HG02642 (cell line): ENCODE results near the gene RHBDD1.
"Not testable (repeated sequence)": the region's sequence is repeated elsewhere in the genome, so short reads cannot be mapped to it uniquely, and the experiment has no call there.

Experiments
- ATAC-seq: cut with Tn5 transposase; IDR thresholded peaks from one replicate; pipeline ENCODE4 v1.9.1; 2021; ENCODE audit warnings: mild to moderate bottlenecking; ENCODE audit not compliant: unreplicated experiment, poor library complexity

Gene RHBDD1

DNA sequence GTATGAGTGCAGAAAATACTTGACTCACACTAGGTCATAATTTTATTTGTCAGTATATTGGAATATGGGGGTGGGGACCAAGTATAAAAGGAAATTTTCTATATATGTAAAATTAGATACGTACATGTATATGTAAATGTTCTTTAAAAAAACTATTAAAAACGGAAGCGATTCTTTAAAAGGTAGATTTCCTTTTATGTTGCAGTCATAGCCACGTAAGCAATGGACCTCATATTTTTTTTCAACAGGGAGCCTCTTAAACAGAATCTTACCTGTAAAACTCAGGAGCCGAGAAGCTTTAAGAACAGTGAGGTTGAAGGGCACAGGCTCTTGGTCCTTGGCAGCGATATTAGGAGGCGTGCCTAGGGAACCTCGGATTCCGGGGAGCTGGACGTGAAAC lies 3.3 kb downstream of the RHBDD1 start:
- ATAC-seq = no peak

DNA sequence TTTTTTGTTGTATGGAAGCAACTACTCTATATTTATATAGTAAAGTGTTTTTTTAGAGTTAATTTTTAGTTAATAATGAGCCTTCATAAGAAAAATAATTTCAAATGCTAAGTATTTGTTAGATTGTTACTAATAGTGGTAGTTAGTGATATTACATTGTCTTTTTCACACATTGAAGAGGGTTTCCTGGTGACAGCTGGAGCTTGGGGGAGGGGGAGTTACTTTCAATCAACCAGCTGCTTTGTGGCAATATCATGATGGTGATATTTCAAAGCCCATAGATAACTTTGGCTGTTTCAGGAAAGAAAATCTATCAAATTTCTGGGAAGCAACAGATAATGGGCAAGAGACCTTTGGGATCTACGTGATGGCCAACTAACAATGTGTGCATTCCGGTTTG lies 4.1 kb downstream of the RHBDD1 start:
- no peak for ATAC-seq

DNA sequence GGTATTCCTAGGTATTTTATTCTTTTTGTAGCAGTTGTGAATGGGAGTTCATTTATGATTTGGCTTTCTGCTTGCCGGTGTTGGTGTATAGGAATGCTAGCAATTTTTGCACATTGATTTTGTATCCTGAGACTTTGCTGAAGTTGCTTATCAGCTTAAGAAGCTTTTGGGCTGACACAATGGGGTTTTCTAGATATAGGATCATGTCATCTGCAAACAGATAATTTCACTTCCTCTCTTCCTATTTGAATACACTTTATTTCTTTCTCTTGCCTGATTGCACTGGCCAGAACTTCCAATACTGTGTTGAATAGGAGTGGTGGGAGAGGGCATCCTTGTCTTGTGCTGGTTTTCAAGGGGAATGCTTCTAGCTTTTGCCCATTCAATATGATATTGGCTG lies 7.1 kb downstream of the RHBDD1 start:
- ATAC-seq = not testable (repeated sequence)

DNA sequence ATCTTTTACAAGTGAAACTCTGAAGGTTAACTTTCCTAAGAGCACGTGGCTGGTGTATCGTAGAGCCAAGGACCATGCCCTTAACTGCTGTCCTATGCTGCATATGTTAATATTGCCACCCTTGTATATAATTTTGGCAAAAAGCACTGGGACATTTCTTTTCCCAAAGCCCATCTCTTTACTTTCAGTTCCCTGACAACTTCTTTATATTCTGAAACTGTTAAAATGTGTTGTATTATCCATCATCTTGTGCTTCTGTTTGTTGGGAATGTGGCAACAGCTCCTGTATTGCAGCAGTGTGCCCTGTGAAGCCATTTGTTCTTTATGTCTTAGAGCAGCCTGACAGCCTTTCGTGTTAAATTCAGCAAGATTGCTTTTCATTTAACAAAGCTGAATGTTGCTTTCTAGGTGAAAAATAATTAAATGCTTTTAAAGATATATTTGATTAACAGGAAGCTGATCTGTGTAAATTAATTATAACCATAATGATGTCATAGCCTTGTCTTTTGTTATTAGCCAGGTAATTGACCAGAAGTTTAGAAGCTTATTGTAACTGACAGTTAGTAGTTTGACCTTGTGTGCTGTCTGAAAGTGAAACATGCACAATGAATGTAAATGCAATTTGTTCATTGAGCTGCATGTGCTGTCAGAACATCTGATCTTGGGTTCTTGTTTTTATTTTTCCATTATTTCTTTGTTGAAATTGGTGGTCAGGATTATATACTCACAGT lies 9.7 kb downstream of the RHBDD1 start:
- no peak for ATAC-seq

DNA sequence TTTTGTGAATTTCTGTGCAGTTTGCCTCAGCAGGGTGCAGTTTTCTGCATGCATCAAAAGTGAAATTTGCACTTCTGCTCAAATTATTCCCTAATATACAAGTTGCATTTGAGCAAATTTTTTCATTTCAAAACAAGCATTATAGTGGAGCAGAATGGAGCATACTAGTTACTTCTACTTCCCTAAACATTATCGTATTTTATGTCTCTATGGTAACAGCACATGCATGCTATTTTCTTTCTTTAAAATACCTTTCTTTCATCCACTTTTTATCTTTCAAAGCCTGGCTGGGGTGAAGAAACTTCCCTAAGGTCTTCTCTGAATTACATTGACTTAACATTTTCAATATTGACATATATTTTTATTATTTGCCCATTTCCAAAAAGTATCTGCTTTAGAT lies 11.2 kb downstream of the RHBDD1 start:
- no peak for ATAC-seq

DNA sequence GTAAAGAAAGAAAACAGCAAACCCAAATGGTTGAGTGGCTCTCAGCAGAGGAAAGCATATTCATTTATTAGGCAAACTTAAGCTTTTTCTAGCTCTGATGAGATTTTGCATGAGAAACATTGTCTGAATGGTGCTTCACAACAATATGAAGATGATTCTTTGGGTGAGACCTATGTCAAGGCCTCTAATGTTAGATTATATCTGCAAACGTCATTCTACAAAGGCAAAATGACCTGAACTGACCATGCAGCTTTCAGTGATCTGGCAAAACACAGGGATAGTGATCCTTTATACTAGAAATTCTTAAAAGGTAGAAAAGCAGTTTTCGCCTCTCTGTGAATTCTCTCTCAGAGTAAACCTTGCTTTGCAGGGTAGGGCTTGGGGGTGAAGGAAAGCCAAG lies 11.7 kb downstream of the RHBDD1 start:
- no peak for ATAC-seq

DNA sequence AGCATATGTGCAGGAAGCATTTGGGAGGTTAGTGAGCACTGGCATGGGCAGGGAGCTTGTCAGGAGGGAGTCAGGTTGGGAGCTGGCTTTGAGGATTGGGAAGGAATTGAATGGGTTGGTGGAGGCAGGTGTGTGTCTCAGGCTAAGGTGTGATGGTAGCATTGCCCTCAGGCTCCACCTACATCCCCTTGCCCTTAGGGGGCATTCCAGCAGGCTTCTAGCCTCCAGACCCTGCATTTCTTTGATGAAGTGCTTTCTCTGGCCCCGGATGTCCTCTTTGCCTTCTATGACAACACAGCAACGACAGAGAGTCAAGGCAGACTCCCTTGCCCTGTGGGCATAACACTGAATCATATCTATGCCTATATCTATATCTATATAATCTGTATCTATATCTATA lies 13.5 kb downstream of the RHBDD1 start:
- ATAC-seq = no peak

DNA sequence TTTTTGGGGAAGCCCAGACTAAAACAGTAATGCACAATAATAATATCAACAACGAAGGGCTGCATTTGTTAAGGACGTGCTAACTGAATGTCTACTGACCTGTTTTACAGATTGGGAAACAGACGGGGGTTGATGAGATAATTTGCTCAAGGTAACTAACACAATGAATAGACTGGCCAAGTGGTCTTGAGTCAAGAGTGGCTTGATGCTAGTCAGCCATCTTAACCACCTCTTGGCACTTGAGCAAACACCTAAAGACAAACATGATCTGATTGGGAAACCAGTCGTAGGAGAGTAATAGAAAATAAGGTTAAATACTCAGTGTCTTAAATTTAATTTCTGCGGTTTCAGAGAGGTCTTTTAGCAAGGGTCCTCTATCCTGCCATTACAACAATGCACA lies 14.2 kb downstream of the RHBDD1 start:
- ATAC-seq = no peak

DNA sequence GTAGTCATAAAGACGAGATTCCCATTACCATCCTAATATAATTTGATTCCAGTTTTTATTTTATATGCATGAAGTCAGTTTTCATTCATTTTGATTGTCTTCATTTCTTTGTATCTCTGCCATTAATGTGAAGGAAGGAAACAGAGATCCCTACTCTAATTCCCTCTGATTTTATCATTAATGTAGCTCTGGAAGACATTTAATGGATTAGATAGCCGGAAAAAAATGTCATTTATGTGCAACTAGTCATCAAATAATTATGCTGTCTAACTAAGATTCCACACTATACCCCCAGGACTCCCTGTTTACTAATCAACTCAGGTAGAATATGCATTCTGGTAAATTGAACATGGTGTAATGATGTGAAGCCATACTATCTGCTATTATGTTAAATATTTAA lies 19.9 kb downstream of the RHBDD1 start:
- no peak for ATAC-seq

DNA sequence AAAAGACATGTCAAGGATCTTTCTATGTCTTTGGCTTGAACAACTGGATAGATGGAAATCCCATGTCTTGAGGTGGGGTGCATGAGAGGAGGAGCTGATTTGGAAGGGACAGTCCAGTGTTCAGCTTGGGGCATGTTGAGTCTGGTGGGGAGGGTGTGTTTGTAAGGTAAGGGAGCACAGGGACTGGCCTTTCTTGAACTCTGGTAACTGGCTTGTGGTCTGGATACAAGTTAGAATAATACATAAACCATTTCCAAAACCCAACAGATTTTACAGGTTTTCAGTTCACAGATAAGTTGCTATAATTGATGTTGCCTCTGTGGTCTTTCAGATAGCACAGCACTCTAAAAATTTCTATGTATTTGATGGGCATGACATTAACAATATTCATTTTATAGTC lies 24.2 kb downstream of the RHBDD1 start:
- no peak for ATAC-seq

DNA sequence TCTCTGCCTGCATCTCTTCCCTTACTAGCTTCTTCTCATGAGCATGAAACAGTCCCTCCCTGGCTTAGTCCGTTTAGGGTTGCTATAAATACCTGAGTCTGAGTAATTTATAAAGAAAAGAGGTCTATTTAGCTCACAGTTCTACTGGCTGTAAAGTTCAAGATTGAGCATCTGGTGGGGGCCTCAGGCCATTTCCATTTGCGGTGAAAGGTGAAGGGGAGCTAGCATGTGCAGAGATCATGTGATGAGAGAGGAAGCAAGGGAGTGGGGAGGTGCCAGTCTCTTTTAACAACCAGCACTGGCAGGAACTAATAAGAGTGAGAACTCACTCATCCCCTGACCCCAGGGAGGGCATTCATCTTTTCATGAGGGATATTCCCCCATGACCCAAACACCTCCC lies 26.8 kb downstream of the RHBDD1 start:
- peak; percentile 81 for ATAC-seq

DNA sequence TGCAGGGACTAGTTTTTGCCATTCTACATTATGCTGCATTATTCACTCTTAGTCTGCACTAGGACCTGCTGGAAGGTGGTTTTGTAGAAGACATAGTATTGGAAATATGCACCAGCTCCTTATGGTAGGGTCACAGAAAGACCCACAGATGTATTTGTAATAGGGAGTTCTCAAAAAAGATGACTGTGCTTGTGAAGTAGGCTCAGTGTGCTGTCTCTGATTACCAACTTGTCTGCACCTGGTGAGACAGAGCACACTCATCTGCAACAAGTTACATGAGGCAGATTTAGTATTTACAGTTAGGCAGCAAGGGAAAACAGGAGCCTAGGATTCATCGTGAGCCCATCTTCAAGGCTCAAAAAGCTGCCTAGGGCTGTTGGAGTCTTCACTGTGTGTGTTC lies 29.4 kb downstream of the RHBDD1 start:
- no peak for ATAC-seq

DNA sequence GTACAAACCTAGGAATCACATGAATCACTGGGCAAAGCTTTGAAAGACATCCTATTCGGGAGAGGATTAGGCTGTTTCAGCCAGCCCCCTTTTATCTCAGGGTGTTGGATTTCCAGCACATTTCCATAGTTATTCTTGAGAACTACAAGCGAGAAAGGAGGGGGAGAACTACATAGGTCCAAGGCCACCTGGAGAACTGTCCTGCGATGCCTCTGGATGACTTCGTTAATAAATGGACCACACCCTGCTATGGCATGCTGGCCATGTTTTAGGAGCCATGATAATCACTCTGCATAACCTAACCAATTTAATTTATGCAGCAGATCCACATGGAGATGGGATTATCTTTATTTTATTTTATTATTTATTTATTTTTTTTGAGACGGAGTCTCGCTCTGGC lies 29.9 kb downstream of the RHBDD1 start:
- ATAC-seq = no peak

DNA sequence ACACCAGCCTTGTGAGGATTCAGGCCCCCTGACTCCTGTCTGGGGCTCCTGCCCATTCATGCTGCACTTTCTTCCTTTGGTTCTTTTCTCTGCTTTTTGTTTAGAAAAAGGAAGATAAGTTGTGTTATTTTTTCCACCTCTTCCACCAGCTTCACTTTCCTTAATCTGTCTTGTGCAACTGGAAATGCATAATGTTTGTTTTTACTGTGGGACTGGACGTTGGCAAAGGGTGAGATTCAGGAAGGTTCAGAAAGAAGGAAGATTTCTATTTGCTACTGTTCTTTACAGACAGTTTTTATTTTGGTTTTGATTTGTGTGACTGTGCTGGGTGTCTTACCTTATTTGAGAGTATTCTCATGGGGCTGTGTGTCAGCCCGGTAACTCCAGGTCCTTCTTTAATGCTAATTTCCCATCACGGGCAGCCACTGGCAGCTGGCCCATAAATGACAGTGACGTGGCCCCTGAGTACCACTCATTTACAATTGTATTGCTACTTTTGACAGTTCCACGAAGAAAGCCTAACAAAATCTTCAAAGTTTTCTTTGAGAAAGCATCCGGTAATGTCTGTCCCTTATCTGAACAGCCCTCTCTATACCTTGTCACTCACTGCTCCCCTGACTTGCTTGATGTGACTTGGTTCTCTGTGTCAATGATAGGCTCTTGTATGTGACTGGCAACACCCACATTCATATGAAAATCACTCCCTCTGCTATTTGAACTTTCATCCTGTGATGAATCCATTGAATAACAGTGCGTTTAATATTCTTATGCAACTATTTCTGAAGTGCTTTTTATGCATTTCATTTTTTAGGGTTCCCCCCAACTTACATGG lies 32.7 kb downstream of the RHBDD1 start:
- ATAC-seq = no peak

DNA sequence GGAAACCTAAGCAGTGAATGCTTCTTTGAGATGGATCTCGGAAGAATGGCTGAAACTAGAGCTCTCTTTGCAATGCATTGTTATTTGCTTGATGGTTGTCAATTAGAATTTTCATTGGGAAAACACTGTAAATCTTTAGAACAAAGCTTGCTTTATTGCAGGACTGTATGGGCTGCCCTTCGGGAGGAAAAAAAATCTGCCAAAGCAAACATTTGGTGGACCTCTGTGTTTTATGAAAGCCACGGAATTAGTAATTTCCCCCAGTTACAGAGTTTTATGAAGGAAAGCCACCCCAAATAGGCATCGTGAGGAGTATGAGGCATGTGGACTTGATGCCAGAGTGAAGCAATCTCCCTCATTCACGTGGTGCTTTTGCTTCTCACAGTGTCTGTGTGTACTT lies 33.5 kb downstream of the RHBDD1 start:
- no peak for ATAC-seq

DNA sequence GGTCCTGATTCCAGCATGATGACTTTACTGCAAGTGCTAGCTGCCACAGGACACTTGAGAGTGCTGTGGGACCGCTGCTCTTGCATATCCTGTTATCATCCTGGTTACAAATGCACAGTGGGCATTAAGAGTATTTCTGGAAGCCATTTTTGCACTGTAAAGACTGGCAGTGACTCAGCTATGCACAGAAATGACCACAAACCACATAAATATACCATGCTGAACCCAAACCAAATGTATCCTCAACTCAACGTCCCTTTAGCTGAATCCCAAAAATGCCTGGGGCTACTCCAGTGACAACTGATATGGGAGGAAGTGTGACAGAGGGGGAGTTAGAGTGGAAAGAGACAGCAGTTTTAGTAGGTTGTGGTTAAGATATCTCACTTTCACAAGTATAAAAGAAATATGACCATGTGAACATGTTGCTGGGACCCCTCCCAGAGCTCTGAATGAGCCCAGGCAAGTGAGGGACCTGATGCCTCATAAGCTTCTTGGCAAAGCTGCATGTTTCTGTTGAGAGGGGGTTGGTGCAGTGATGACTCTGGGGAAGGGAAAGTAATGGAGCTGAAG lies 37.3 kb downstream of the RHBDD1 start:
- peak; percentile 54 for ATAC-seq

DNA sequence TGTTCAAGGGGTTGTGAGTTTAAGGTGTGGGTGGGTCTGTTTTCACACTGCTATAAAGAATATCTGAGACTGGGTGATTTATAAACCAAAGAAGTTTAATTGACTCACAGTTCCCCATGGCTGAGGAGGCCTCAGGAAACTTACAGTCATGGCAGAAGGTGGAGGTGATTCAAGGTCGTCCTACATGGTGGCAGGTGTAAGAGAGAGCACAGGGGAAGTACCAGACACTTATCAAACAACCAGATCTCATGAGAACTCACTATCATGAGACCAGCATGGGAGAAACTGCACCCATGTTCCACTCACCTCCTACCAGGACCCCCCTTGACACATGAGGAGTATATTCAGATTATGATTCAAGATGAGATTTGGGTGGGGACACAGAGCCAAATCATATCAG lies 38.0 kb downstream of the RHBDD1 start:
- ATAC-seq = peak; percentile 18

DNA sequence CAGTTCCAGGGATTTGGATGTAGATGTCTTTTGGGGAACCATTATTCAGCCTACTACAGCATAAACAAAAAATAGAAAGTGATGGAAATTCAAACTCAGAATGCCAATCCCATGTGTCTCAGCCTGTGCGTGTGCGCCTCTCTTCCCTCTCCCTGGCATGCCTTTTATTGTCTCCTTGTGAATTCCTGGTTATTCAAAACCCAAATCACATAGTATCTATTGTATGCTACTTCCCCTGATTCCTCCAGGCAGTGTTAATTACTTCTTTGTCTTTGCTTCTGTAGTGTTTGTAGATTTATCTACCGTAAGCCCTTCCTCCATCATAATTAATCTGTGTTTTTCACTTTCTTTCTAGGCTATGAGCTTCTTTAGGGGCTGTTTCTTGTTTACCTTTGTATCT lies 38.9 kb downstream of the RHBDD1 start:
- no peak for ATAC-seq

DNA sequence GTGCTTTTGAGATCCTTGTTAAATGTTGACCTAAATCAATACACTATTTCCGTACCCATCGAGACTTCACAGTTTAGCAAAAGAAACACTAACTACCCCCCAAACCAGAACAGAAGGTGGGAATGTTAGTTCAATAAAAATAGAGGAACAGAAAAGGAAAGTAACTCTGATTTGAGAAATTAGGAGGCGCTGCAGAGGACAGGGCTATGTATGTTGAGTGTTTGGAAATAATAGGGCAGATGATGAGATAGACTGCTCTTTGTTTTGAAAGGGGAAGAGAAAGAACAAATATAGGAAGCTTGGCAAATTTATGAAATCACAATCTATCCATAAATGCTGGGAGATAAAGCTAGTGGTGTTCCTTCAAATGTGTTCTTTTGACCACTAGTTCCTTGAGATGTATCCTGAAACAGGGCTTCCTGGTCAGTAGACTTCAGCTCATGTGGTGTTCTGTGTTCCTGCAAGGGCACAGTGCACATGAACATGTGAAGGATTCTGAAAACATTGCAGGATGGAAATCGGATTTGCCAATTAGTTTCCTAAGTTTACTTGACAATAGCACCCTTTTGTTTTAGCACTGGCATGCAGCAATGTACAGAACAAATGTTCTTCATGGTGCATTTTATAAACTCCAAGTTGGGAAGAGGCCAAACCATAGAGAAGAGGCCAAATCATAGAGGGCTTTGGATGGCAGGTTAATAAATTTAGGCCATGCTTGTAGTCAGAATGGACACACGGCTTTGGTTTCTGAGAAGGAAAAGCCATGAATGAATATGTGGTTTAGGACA lies 39.8 kb downstream of the RHBDD1 start:
- ATAC-seq = peak; percentile 58

DNA sequence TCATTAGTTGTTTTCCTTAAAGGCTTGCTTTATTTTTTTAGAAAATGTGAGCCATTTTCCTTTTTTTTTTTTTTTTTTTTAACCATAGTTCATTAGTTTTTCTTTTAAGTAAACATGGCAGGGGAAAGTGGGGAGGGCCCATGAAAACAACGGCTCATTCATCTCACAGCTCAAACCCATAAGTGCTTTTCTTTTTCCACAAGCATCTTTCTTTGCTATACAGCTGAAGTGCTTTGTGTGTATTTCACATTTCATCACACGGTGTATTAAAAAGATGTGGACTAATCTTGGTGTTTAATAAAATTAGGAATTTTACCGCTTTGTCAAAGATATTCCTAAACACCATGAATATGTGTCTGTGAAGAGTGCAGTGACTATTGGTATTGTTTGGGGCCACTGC lies 41.6 kb downstream of the RHBDD1 start:
- ATAC-seq = no peak

DNA sequence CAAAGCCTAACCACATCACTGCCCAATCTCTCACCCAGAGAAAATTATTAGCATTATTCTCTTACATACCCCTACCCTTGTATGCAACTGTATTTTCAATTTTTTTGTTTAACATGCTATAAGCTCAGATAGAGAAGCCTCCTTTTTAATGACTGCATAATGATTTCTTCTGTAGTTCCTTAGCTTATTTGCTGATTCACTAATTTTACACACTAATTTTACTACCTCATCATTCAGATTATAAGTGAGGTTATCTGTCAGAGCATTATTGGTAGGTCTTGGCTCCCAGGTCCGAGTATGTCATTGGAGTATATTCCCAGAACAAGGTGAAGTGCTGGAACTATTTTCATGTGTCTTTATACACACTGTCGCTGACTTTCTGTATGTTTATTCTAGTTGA lies 45.4 kb downstream of the RHBDD1 start:
- ATAC-seq = no peak
